Hepatocyte (in vitro differentiated cells): ENCODE measurements around the gene CEP131.

Source experiments
- CTCF ChIP-seq: fragments of 200-600 bp; sonication (generic); IDR thresholded peaks from 2 replicates; pipeline ENCODE4 v1.5.1; 2016; ENCODE audit warnings: antibody characterized with exemption, mild to moderate bottlenecking; ENCODE audit not compliant: poor library complexity
- EZH2 ChIP-seq: fragments of 200-600 bp; sonication (generic); IDR thresholded peaks from 2 replicates; pipeline ENCODE4 v1.6.1; 2016; ENCODE audit warnings: antibody characterized with exemption, mild to moderate bottlenecking, borderline replicate concordance

DNA sequence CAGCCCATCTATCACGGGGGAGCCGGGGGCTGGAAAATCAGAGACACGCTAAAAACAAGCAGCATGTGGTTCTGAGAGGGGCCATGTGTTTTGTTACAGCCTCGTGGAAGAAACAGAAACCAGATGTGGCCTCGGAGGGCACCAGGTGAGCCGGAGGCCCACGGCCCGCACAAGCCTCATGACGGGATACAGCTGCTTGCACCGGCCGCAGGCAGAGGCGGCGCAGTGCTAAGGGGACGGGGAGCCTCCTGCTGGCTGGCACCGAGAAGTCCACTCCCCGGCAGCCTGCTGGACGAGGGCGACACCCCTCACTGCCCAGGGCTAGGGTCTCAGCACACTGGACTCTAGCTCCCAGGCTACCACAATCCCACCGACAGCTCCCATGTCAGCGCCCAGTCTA is 35.5 kb upstream of the CEP131 start:
- TF ChIP-seq CTCF (peak; percentile 16), EZH2 (no peak)
